Cardiac fibroblast (primary cell): ENCODE results near the gene GPR137B.

ENCODE experiments used
- DNase-seq, 2 donors: peaks; one replicate each; pipeline versions ENCODE4 v3.0.0 to v3.0.0-alpha.2; 2010; ENCODE audit warnings: low read depth in 2 of 2
- H3K4me3 ChIP-seq, 2 donors: replicated peaks in 1 of 2; 1 replicate in 1 of 2; 2 replicates in 1 of 2; pipeline ENCODE4 v1.5.1; 2011; ENCODE audit warnings: low read depth in 2 of 2, low read length in 2 of 2, mild to moderate bottlenecking in 2 of 2, moderate library complexity in 1 of 2
- CTCF ChIP-seq: IDR thresholded peaks from one replicate; pipeline ENCODE4 v1.5.1; 2011; ENCODE audit warnings: low read depth, mild to moderate bottlenecking, low read length, inconsistent platforms

The GPR137B gene

GRCh38 chr1:236211815-236212214 is 69.5 kb downstream of the GPR137B start:
- no peak for DNase-seq
- H3K4me3 ChIP-seq = no peak overlapping the region
- no peak for TF ChIP-seq CTCF

GRCh38 chr1:236213534-236213933 is 71.2 kb downstream of the GPR137B start:
- TF ChIP-seq CTCF = no peak
- no peak for DNase-seq

GRCh38 chr1:236214761-236215160 is 72.4 kb downstream of the GPR137B start:
- no peak for DNase-seq
- no peak for TF ChIP-seq CTCF
- no peak overlapping the region for H3K4me3 ChIP-seq

More at GRCh38 chr1:236213534-236213933, 71.2 kb downstream of the GPR137B start:
- H3K4me3 ChIP-seq = no peak overlapping the region

GRCh38 chr1:236220473-236220872 is 78.1 kb downstream of the GPR137B start:
- no peak for TF ChIP-seq CTCF
- H3K4me3 ChIP-seq = no peak overlapping the region
- no peak for DNase-seq

GRCh38 chr1:236222632-236223031 is 80.3 kb downstream of the GPR137B start:
- DNase-seq = no peak
- TF ChIP-seq CTCF = no peak
- no peak overlapping the region for H3K4me3 ChIP-seq

GRCh38 chr1:236228411-236228810 is 86.1 kb downstream of the GPR137B start:
- H3K4me3 ChIP-seq = no peak overlapping the region
- TF ChIP-seq CTCF = no peak
- no peak for DNase-seq

- H3K4me3 ChIP-seq = no peak overlapping the region
- DNase-seq = no peak
- TF ChIP-seq CTCF = no peak
Measured at GRCh38 chr1:236235116-236235515, 92.8 kb downstream of the GPR137B start.
